HG03108 (cell line): Measurements from ENCODE around the gene REEP3.
"Not testable (repeated sequence)": the region's sequence is repeated elsewhere in the genome, so short reads cannot be mapped to it uniquely, and the experiment has no call there.

Experiments used
- ATAC-seq: cut with Tn5 transposase; IDR thresholded peaks from one replicate; pipeline ENCODE4 v1.9.1; 2021; ENCODE audit warnings: moderate library complexity; ENCODE audit not compliant: unreplicated experiment

Gene REEP3

GRCh38 chr10:63661347-63661746, 140.1 kb downstream of the REEP3 start:
- no peak for ATAC-seq

- ATAC-seq = no peak
These were observed 143.2 kb downstream of the REEP3 start for GRCh38 chr10:63664341-63664885.

- not testable (repeated sequence) for ATAC-seq
These were observed 143.9 kb downstream of the REEP3 start for GRCh38 chr10:63665006-63665580.

- ATAC-seq = no peak
These were observed 144.5 kb downstream of the REEP3 start for GRCh38 chr10:63665670-63666134.

- ATAC-seq = peak; percentile 68
These were observed 145.7 kb downstream of the REEP3 start for GRCh38 chr10:63666836-63667383.

- no peak for ATAC-seq
These were observed 146.6 kb downstream of the REEP3 start for GRCh38 chr10:63667596-63668480.

- no peak for ATAC-seq
These were observed 149.2 kb downstream of the REEP3 start for GRCh38 chr10:63670291-63670898.

- no peak for ATAC-seq
These were observed 150.2 kb downstream of the REEP3 start for GRCh38 chr10:63671317-63671937.

- ATAC-seq = no peak
These were observed 151.3 kb downstream of the REEP3 start for GRCh38 chr10:63672491-63672890.

GRCh38 chr10:63673246-63673645, 152.0 kb downstream of the REEP3 start:
- no peak for ATAC-seq

- ATAC-seq = no peak
These were observed 152.6 kb downstream of the REEP3 start for GRCh38 chr10:63673846-63674245.
